SU-DHL-6 (cell line): Measurements from ENCODE around the gene EEPD1.

ENCODE experiments used
- CTCF ChIP-seq: fragments of 200-600 bp; sonication (generic); IDR thresholded peaks from one replicate; pipeline ENCODE4 v1.5.1; 2017; ENCODE audit warnings: antibody characterized with exemption, mild to moderate bottlenecking, low read length, moderate library complexity; ENCODE audit not compliant: insufficient read depth, poor library complexity, severe bottlenecking
- EZH2phosphoT487 ChIP-seq: fragments of 200-600 bp; sonication (generic), shearing (Covaris generic); conservative IDR thresholded peaks from 2 replicates; pipeline ENCODE4 v1.6.1; 2018; ENCODE audit warnings: mild to moderate bottlenecking, antibody characterized with exemption, low read length, moderate library complexity, mixed read lengths

GRCh38 chr7:36205803-36206202, 52.7 kb downstream of the EEPD1 start:
- TF ChIP-seq CTCF, result no peak
- TF ChIP-seq EZH2phosphoT487, result no peak
